ENCODE results near the gene DOCK2. TPM values are rescaled to one million over a fixed set of nuclear protein-coding genes. Genes with fewer than 3 reads are reported as not detected.
"Not testable (repeated sequence)": the region's sequence is repeated elsewhere in the genome, so short reads cannot be mapped to it uniquely, and the experiment has no call there.

DOCK2 gene
- total and polyA plus RNA-seq, 5 donors from 2014 or later, result 65.9 to 354 (median 71.1) TPM

DNA sequence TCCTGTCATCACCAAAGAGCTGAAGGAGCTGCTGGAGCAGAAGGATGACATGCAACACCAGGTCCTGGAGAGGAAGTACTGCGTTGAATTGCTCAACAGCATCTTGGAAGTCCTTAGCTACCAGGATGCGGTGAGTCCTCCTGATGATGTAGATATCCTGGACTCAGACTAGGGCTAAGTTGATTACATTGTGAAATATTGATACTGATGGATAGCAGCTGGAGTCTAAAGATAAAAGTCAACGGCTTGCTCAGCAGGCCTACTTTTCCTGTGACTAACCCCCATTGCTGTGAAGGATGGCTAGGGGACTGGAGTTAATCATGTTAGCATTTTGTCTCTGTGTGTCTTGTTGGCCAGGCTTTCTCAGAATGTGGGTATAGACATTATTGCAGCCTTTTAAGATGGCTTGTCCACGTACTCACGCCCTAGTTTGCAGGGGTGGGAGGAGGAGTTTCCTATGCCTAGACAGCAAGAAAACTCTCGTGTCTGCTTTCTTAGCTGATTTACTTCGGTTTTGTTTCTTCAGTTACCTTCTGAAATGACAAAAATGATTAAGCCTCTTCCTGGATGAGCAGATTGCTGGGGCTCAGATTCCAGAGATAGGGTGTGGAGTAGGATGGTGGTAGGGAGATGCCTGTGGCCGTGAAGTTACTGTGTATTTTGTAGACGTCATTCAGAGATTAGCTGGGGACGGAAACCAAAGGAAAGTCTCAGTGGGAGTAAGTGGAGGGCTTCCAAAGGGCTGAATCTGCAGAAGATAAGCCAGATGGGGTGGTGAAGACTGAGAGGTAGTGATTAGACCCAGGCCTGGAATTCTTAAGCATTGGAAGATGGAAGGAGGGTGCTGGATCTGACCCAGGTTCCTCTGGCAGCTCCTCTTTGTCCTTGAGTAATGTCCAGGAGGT is 166.3 kb downstream of the DOCK2 start:
- Mint-ChIP-seq H3K27me3 (no peaks in the 10 kb centered on the region), H3K4me1 (peaks cover 27 to 48% (median 43%) of the 10 kb centered on the region in 4 donors), H3K36me3 (peaks cover 68% of the 10 kb centered on the region), H3K4me3 (no peak overlapping the region), H3K27ac (peak overlapping the region in 2 of 3 donors; percentile 4 to 87), H3K9me3 (peaks cover 0 to 1% (median 0%) of the 10 kb centered on the region in 7 donors)
- ATAC-seq (ENCODE audit: low read depth in 2 of 2) (no peak), DNase-seq (no peak)
- Histone ChIP-seq H3K27me3 (ENCODE audit: control insufficient read depth, insufficient read depth, low read length) (no peaks in the 10 kb centered on the region), H3K36me3 (ENCODE audit: control insufficient read depth, insufficient read depth, low read length) (peaks cover 42% of the 10 kb centered on the region), H3K27ac (ENCODE audit: insufficient read depth, low read length, poor library complexity, severe bottlenecking) (no peak overlapping the region), H3K9me3 (ENCODE audit: control insufficient read depth in 2 of 2, low read length in 2 of 2) (no peaks in the 10 kb centered on the region), H3K4me3 (ENCODE audit: low read depth, low read length) (no peak overlapping the region), H3K4me1 (ENCODE audit: control insufficient read depth, insufficient read depth, low read length, poor library complexity, severe bottlenecking) (peaks cover 12% of the 10 kb centered on the region)

DNA sequence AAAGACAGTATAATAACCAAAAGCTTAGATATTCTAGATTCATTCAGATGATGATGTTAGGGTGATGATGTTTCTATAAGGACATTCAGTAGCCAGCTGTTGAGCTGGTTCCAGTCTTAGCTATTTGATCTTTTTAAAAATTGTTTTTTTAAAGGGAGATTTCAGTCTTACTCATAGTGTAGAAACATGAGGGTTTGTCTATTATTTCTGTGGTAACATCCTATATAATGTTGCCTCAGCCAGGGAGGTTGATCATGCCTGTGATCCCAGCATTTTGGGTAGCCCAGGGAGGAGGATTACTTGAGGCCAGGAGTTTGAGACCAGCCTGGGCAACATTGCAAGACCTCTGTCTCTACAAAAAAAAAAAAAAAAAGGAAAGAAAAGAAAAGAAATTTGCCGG is 167.8 kb downstream of the DOCK2 start:
- H3K27ac ChIP-seq (ENCODE audit: insufficient read depth, low read length, poor library complexity, severe bottlenecking), result no peak overlapping the region
- no peak for ATAC-seq (ENCODE audit: low read depth in 2 of 2)
- peaks cover 44% of the 10 kb centered on the region for H3K36me3 ChIP-seq (ENCODE audit: control insufficient read depth, insufficient read depth, low read length)
- Mint-ChIP-seq H3K4me3 (peak overlapping the region in 1 of 4 donors; percentile 26), H3K4me1 (peaks cover 27 to 48% (median 44%) of the 10 kb centered on the region in 4 donors), H3K27ac (peak overlapping the region; percentile 78 to 89 (median 82)), H3K27me3 (no peaks in the 10 kb centered on the region), H3K9me3 (peaks cover 0 to 1% (median 0%) of the 10 kb centered on the region in 7 donors), H3K36me3 (peaks cover 64% of the 10 kb centered on the region)
- H3K9me3 ChIP-seq (ENCODE audit: control insufficient read depth in 2 of 2, low read length in 2 of 2), result no peaks in the 10 kb centered on the region
- peak in 1 of 3 donors; percentile 20 for DNase-seq
- H3K4me1 ChIP-seq (ENCODE audit: control insufficient read depth, insufficient read depth, low read length, poor library complexity, severe bottlenecking), result peaks cover 12% of the 10 kb centered on the region
- H3K27me3 ChIP-seq (ENCODE audit: control insufficient read depth, insufficient read depth, low read length), result no peaks in the 10 kb centered on the region
- H3K4me3 ChIP-seq (ENCODE audit: low read depth, low read length), result peak overlapping the region; percentile 26

DNA sequence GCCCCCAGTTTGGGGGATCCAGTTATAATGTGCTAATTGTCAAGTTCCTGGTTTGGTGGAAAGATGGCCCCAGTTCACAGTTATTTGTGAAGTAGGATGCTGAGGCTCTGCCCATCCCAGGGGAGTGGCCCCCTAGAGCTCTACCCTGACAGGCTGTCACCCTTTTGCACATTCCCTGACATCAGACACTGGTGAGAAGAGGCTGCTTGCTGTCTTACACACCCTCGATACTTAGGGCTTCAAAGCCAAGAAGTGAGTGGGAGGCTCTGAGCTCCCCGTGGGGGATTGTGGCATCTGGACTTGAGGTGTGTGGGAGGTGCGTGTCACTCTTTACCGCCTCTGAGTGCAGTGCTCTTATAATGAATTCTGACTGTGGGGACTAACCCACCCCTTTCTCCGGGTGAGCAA is 168.5 kb downstream of the DOCK2 start:
- Mint-ChIP-seq H3K36me3 (peaks cover 63% of the 10 kb centered on the region), H3K27ac (peak overlapping the region; percentile 7 to 89 (median 82)), H3K9me3 (no peaks in the 10 kb centered on the region), H3K4me1 (peaks cover 25 to 48% (median 41%) of the 10 kb centered on the region in 4 donors), H3K4me3 (peak overlapping the region; percentile 26 to 66 (median 55)), H3K27me3 (no peaks in the 10 kb centered on the region)
- peak; percentile 66 to 70 for ATAC-seq (ENCODE audit: low read depth in 2 of 2)
- peak in 2 of 3 donors; percentile 25 to 81 for DNase-seq
- Histone ChIP-seq H3K4me1 (ENCODE audit: control insufficient read depth, insufficient read depth, low read length, poor library complexity, severe bottlenecking) (peaks cover 12% of the 10 kb centered on the region), H3K9me3 (ENCODE audit: control insufficient read depth in 2 of 2, low read length in 2 of 2) (no peaks in the 10 kb centered on the region), H3K4me3 (ENCODE audit: low read depth, low read length) (peak overlapping the region; percentile 19), H3K27me3 (ENCODE audit: control insufficient read depth, insufficient read depth, low read length) (no peaks in the 10 kb centered on the region), H3K36me3 (ENCODE audit: control insufficient read depth, insufficient read depth, low read length) (peaks cover 49% of the 10 kb centered on the region), H3K27ac (ENCODE audit: insufficient read depth, low read length, poor library complexity, severe bottlenecking) (no peak overlapping the region)

- Mint-ChIP-seq H3K4me1 (peaks cover 23 to 46% (median 39%) of the 10 kb centered on the region in 4 donors), H3K27me3 (no peaks in the 10 kb centered on the region), H3K27ac (peak overlapping the region; percentile 72 to 89 (median 82)), H3K36me3 (peaks cover 62% of the 10 kb centered on the region), H3K9me3 (no peaks in the 10 kb centered on the region), H3K4me3 (peak overlapping the region in 3 of 4 donors; percentile 26 to 66 (median 46))
- peaks cover 12% of the 10 kb centered on the region for H3K4me1 ChIP-seq (ENCODE audit: control insufficient read depth, insufficient read depth, low read length, poor library complexity, severe bottlenecking)
- peaks cover 55% of the 10 kb centered on the region for H3K36me3 ChIP-seq (ENCODE audit: control insufficient read depth, insufficient read depth, low read length)
- H3K27ac ChIP-seq (ENCODE audit: insufficient read depth, low read length, poor library complexity, severe bottlenecking), result no peak overlapping the region
- peak in 1 of 3 donors; percentile 20 for DNase-seq
- ATAC-seq (ENCODE audit: low read depth in 2 of 2), result no peak
- H3K9me3 ChIP-seq (ENCODE audit: control insufficient read depth in 2 of 2, low read length in 2 of 2), result no peaks in the 10 kb centered on the region
- H3K4me3 ChIP-seq (ENCODE audit: low read depth, low read length), result peak overlapping the region; percentile 19
- no peaks in the 10 kb centered on the region for H3K27me3 ChIP-seq (ENCODE audit: control insufficient read depth, insufficient read depth, low read length)
Observed at GRCh38 chr5:169805937-169806700, 169.0 kb downstream of the DOCK2 start.

- H3K27ac ChIP-seq (ENCODE audit: insufficient read depth, low read length, poor library complexity, severe bottlenecking), result no peak overlapping the region
- Mint-ChIP-seq H3K4me1 (peaks cover 23 to 39% (median 33%) of the 10 kb centered on the region in 4 donors), H3K27me3 (no peaks in the 10 kb centered on the region), H3K4me3 (no peak overlapping the region), H3K9me3 (peaks cover 0 to under 1% (median 0%) of the 10 kb centered on the region in 7 donors), H3K36me3 (peaks cover 60% of the 10 kb centered on the region), H3K27ac (peak overlapping the region in 1 of 3 donors; percentile 2)
- H3K27me3 ChIP-seq (ENCODE audit: control insufficient read depth, insufficient read depth, low read length), result no peaks in the 10 kb centered on the region
- no peaks in the 10 kb centered on the region for H3K9me3 ChIP-seq (ENCODE audit: control insufficient read depth in 2 of 2, low read length in 2 of 2)
- peaks cover 12% of the 10 kb centered on the region for H3K4me1 ChIP-seq (ENCODE audit: control insufficient read depth, insufficient read depth, low read length, poor library complexity, severe bottlenecking)
- H3K4me3 ChIP-seq (ENCODE audit: low read depth, low read length), result no peak overlapping the region
- DNase-seq (no peak), ATAC-seq (ENCODE audit: low read depth in 2 of 2) (no peak)
- peaks cover 65% of the 10 kb centered on the region for H3K36me3 ChIP-seq (ENCODE audit: control insufficient read depth, insufficient read depth, low read length)
Observed at GRCh38 chr5:169808118-169808581, 171.1 kb downstream of the DOCK2 start.

DNA sequence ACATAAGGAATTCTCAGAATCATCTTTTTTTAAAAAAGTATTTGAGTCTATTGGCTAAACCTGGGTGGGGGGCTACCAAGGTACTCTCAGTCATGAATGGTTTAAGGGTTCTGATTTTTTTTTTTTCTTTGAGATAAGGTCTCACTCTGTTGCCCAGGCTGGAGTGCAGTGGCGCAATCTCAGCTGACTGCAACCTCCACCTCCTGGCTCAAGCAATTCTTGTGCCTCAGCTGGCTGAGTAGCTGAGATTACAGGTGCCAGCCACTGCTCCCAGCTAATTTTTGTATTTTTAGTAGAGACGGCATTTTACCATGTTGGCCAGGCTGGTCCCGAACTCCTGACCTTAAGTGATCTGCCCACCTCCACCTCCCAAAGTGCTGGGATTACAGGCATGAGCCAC is 171.8 kb downstream of the DOCK2 start:
- not testable (repeated sequence) for H3K27me3 ChIP-seq (ENCODE audit: control insufficient read depth, insufficient read depth, low read length); DNase-seq; H3K27ac Mint-ChIP-seq; H3K4me3 Mint-ChIP-seq; H3K4me3 ChIP-seq (ENCODE audit: low read depth, low read length); ATAC-seq (ENCODE audit: low read depth in 2 of 2); H3K27ac ChIP-seq (ENCODE audit: insufficient read depth, low read length, poor library complexity, severe bottlenecking); H3K9me3 Mint-ChIP-seq; H3K27me3 Mint-ChIP-seq; H3K9me3 ChIP-seq (ENCODE audit: control insufficient read depth in 2 of 2, low read length in 2 of 2)
- H3K36me3 ChIP-seq (ENCODE audit: control insufficient read depth, insufficient read depth, low read length), result peaks cover 65% of the 10 kb centered on the region
- H3K4me1 ChIP-seq (ENCODE audit: control insufficient read depth, insufficient read depth, low read length, poor library complexity, severe bottlenecking), result peaks cover 12% of the 10 kb centered on the region
- H3K4me1 Mint-ChIP-seq, result peaks cover 23 to 32% (median 29%) of the 10 kb centered on the region in 4 donors
- peaks cover 60% of the 10 kb centered on the region for H3K36me3 Mint-ChIP-seq

DNA sequence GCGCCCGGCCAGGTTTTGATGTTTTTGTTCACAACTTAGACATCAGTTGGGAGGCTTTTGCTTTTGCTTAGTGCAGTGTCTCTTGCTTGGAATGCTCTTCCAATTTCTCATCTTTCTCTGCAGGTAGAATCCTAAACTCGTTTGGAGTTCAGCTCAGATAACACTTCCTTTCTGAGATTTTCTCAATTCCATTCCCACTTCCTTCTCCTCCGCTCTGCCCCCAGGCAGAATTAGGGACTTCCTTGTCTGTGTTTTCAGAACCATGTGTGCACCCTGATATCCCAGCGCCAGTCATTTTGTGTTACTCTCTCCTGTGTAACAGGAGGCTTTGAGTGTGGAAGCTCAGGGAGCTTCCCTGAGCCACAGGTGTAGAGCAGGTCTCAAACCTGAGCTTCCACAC is 172.2 kb downstream of the DOCK2 start:
- peaks cover 0 to 1% (median 0%) of the 10 kb centered on the region in 7 donors for H3K9me3 Mint-ChIP-seq
- no peak for ATAC-seq (ENCODE audit: low read depth in 2 of 2)
- peaks cover 23 to 33% (median 26%) of the 10 kb centered on the region in 4 donors for H3K4me1 Mint-ChIP-seq
- H3K4me3 Mint-ChIP-seq, result no peak overlapping the region
- Histone ChIP-seq H3K4me1 (ENCODE audit: control insufficient read depth, insufficient read depth, low read length, poor library complexity, severe bottlenecking) (peaks cover 12% of the 10 kb centered on the region), H3K9me3 (ENCODE audit: control insufficient read depth in 2 of 2, low read length in 2 of 2) (no peaks in the 10 kb centered on the region), H3K27ac (ENCODE audit: insufficient read depth, low read length, poor library complexity, severe bottlenecking) (no peak overlapping the region), H3K4me3 (ENCODE audit: low read depth, low read length) (no peak overlapping the region), H3K27me3 (ENCODE audit: control insufficient read depth, insufficient read depth, low read length) (no peaks in the 10 kb centered on the region), H3K36me3 (ENCODE audit: control insufficient read depth, insufficient read depth, low read length) (peaks cover 62% of the 10 kb centered on the region)
- peaks cover 60% of the 10 kb centered on the region for H3K36me3 Mint-ChIP-seq
- DNase-seq, result no peak
- H3K27me3 Mint-ChIP-seq, result no peaks in the 10 kb centered on the region
- peak overlapping the region in 2 of 3 donors; percentile 31 to 41 for H3K27ac Mint-ChIP-seq
